AG04449 (cell line): Measurements from ENCODE around the gene NANOGP8.
"Not testable (repeated sequence)": the region's sequence is repeated elsewhere in the genome, so short reads cannot be mapped to it uniquely, and the experiment has no call there.

ENCODE experiments used
- CTCF ChIA-PET: fragments of 350-600 bp; formaldehyde crosslinking; extraction: SDS; loops from one replicate; lab custom pipeline; 2021; ENCODE audit warnings: antibody characterized with exemption; lab: Yijun Ruan, JAX
- POLR2A ChIA-PET: fragments of 400-600, 350-600 bp; formaldehyde crosslinking; extraction: SDS; loops from one replicate; lab custom pipeline; 2020; ENCODE audit warnings: antibody characterized with exemption, inconsistent platforms; lab: Yijun Ruan, JAX
- DNase-seq: peaks from one replicate; pipeline ENCODE4 v3.0.0-alpha.2; 2010; ENCODE audit warnings: low read depth, low spot score
- H3K4me3 ChIP-seq: 2 replicates; pipeline ENCODE4 v1.5.1; 2011; ENCODE audit warnings: low read depth, mild to moderate bottlenecking, control low read depth, low read length
- TF ChIP-seq, protein P1 (sequence below): IDR thresholded peaks from one replicate; pipeline ENCODE4 v1.5.1; 2011; ENCODE audit warnings: mild to moderate bottlenecking, moderate library complexity, low read length, control low read depth, inconsistent platforms; ENCODE audit not compliant: insufficient read depth; ENCODE audit errors: missing control alignments

Gene NANOGP8, protein sequence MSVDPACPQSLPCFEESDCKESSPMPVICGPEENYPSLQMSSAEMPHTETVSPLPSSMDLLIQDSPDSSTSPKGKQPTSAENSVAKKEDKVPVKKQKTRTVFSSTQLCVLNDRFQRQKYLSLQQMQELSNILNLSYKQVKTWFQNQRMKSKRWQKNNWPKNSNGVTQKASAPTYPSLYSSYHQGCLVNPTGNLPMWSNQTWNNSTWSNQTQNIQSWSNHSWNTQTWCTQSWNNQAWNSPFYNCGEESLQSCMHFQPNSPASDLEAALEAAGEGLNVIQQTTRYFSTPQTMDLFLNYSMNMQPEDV

DNA sequence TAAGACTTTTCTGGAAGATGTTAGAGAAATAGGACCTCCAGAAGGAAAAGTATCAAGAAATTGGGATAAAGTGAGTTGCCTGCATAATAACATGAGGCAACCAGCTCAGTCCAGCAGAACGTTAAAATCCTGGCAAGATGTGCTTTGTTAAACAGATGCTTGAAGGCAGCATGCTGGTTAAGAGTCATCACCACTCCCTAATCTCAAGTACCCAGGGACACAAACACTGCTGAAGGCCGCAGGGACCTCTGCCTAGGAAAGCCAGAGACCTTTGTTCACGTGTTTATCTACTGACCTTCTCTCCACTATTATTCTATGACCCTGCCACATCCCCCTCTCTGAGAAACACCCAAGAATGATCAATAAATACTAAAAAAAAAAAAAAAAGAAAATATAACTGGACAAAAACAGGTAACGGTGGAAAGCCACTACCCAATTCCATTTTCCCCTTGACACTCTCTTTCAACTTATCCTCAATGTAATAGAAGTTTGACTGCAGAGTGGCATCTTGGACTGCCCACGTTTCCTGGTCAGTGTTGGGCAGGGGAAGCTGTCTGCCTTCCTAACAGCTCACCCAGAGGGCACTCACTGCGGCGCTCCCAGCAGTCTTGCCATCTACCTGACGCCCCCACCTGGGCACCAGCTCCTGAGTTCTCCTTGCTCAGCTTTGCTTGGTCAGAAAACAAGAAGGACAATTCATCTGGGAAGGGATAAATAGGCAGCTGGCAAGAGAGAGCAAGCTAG, at the start of gene NANOGP8:
NANOGP8 (minus strand) TSS at position 120 of the 744 bp plus-strand sequence. CDS start 185 bp downstream, outside the sequence.
- DNase-seq, CTCF ChIA-PET, POLR2A ChIA-PET, H3K4me3 ChIP-seq: not testable (repeated sequence)

DNA sequence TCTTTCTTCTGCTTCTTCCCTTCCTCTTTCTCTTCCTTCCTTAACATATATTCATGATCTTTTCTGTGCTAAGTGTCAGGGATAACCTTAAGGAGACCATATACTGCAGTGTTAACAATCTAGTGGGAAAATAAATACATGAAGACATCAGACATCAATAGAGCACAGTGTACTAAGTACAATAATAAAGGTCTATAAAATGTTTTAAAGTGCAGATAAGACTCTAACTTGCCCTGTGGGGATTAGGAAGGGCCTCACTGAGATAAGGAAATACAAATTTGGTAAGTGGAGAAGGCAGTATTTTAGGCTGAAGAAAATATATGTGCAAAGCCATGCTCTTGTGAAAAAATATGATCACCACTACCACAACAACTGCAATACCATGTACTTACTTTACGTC, 49.2 kb upstream of the NANOGP8 start:
- POLR2A ChIA-PET, result no interaction called here
- CTCF ChIA-PET, result no interaction called here
- TF ChIP-seq, protein P1, sequence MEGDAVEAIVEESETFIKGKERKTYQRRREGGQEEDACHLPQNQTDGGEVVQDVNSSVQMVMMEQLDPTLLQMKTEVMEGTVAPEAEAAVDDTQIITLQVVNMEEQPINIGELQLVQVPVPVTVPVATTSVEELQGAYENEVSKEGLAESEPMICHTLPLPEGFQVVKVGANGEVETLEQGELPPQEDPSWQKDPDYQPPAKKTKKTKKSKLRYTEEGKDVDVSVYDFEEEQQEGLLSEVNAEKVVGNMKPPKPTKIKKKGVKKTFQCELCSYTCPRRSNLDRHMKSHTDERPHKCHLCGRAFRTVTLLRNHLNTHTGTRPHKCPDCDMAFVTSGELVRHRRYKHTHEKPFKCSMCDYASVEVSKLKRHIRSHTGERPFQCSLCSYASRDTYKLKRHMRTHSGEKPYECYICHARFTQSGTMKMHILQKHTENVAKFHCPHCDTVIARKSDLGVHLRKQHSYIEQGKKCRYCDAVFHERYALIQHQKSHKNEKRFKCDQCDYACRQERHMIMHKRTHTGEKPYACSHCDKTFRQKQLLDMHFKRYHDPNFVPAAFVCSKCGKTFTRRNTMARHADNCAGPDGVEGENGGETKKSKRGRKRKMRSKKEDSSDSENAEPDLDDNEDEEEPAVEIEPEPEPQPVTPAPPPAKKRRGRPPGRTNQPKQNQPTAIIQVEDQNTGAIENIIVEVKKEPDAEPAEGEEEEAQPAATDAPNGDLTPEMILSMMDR, result no peak
- DNase-seq, result no peak
- no peak overlapping the region for H3K4me3 ChIP-seq

DNA sequence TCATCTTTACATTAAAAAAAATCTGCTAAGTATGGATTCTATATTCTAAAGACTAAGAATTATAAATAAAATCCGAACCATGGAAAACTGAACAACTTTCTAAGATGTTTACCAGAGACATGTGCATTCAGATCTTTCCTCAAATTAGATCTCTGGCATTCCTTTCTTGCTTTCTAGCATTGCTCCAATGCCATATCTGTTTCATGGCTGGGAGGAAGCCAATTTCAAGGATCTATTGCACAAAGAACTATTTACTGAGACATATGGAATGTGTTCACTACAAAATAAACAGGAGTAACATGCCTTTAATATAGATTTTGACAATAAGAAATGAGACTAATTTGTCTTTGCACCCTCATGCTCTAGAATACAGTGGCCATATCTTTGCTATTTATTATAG, 45.1 kb upstream of the NANOGP8 start:
- TF ChIP-seq, protein P1, result no peak

DNA sequence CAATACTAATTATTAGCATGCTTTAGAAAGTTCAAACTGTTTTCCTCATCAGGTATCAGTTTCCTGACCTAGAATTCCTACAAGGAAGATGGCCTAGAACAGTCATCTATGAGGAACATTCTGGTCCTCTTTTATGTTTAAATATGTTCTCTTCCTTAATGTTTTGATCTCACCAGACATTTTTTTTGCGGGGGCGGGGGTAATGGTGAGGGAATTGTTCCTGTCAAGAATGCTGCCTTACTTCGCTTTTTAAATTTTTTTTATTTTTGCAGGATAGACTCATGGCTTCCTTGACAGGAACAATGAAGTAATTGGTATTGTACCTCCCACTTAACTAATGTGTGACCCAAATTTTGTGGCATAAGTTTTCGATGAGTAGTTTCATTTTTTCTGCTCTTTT, 44.3 kb upstream of the NANOGP8 start:
- no peak overlapping the region for H3K4me3 ChIP-seq
- CTCF ChIA-PET, result no interaction called here
- no peak for DNase-seq
- POLR2A ChIA-PET, result no interaction called here
- TF ChIP-seq, protein P1, result no peak

More for the DNA sequence above, 45.1 kb upstream of the NANOGP8 start:
- no peak for DNase-seq
- ChIA-PET CTCF (no interaction called here), POLR2A (no interaction called here)
- H3K4me3 ChIP-seq, result no peak overlapping the region

DNA sequence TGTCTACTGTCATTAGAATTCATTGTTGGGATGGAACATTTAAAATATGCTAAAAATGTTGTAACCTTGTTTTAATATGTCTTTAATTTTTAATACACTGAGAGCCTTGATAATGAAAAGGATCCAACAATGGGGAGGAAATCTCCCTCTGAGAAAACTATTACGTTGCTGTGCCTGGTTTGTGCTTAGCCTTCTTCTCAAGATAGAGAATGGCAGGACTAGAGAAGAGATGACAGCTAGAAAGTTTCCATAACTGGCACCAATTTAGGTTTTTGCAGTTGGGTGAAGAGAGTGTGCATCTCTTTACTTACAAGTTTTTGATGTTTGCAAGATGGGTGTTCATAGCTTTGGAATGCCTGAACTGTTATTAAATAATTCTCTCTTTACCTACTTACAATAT, 42.6 kb upstream of the NANOGP8 start:
- no peak overlapping the region for H3K4me3 ChIP-seq
- TF ChIP-seq, protein P1, result no peak
- POLR2A ChIA-PET, result no interaction called here
- CTCF ChIA-PET, result no interaction called here
- no peak for DNase-seq

DNA sequence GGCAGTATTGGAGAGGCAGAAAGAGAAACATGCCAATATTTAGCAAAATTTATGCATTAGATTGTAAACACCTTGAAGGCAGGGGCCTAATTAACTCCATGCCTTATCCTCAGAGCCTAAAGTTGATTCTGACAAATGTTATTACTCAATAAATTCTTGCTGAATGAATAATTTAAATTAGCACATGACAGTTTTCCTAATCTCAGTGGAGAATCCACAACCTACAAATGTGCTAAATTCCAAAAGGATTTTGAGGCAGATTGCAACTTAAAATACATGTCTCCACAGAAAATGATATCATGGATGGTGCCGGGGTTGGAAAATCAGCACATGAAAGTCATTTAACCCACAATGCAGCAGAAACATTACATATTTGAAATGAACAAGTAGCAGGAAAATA, 41.1 kb upstream of the NANOGP8 start:
- ChIA-PET CTCF (no interaction called here), POLR2A (no interaction called here)
- DNase-seq, result no peak
- TF ChIP-seq, protein P1, result no peak
- H3K4me3 ChIP-seq, result no peak overlapping the region
